Prostate gland (tissue), 2 donors: ENCODE measurements around the gene THRSP.
"Not testable (repeated sequence)": the region's sequence is repeated elsewhere in the genome, so short reads cannot be mapped to it uniquely, and the experiment has no call there.

Source experiments
- POLR2AphosphoS5 ChIP-seq: sonication (generic); formaldehyde crosslinking; IDR thresholded peaks from one replicate; pipeline ENCODE4 v1.6.1; 2017; ENCODE audit warnings: antibody characterized with exemption
- TF ChIP-seq, protein P1 (sequence below), 4 experiments: fragments of 200-600 bp in 2 of 4; fragments of 450-650 bp in 2 of 4; sonication (generic) in 2 of 4; IDR thresholded peaks; 1 replicate in 3 of 4; 2 replicates in 1 of 4; pipeline ENCODE4 v1.5.1; 2016 to 2019; ENCODE audit warnings: antibody characterized with exemption in 4 of 4, mild to moderate bottlenecking in 2 of 4, moderate library complexity in 2 of 4

- TF ChIP-seq POLR2AphosphoS5 = not testable (repeated sequence)
- TF ChIP-seq, protein P1, sequence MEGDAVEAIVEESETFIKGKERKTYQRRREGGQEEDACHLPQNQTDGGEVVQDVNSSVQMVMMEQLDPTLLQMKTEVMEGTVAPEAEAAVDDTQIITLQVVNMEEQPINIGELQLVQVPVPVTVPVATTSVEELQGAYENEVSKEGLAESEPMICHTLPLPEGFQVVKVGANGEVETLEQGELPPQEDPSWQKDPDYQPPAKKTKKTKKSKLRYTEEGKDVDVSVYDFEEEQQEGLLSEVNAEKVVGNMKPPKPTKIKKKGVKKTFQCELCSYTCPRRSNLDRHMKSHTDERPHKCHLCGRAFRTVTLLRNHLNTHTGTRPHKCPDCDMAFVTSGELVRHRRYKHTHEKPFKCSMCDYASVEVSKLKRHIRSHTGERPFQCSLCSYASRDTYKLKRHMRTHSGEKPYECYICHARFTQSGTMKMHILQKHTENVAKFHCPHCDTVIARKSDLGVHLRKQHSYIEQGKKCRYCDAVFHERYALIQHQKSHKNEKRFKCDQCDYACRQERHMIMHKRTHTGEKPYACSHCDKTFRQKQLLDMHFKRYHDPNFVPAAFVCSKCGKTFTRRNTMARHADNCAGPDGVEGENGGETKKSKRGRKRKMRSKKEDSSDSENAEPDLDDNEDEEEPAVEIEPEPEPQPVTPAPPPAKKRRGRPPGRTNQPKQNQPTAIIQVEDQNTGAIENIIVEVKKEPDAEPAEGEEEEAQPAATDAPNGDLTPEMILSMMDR (IDR thresholded peaks at IDR 0.05) = not testable (repeated sequence)
These were observed 22.3 kb upstream of the THRSP start for GRCh38 chr11:78041380-78041719.
